ENCODE data around the gene MOCS1.

MOCS1 gene

DNA sequence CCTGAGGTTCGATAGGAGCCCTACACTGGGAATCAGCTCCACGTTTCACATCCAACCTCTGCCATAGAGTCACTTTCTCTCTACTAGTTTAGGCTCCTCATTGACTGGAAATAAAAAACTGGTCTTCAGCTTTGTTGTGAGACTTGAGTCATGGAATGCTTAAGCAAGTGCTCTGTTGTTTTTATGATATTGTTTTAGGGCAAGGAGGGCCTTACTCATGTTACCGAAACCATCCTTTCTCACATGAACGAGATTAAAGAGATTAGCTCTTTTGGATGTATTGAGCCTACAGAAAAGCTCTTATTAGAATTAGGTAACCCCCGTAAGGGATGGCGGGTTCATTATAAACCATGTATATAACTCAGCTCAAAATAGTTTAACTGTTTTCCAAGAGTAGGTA lies 6.9 kb upstream of the MOCS1 start:
- no peak for TF ChIP-seq MYC (IDR thresholded peaks at IDR 0.05; ENCODE audit: low read depth, low read length)
- TF ChIP-seq, protein P1, sequence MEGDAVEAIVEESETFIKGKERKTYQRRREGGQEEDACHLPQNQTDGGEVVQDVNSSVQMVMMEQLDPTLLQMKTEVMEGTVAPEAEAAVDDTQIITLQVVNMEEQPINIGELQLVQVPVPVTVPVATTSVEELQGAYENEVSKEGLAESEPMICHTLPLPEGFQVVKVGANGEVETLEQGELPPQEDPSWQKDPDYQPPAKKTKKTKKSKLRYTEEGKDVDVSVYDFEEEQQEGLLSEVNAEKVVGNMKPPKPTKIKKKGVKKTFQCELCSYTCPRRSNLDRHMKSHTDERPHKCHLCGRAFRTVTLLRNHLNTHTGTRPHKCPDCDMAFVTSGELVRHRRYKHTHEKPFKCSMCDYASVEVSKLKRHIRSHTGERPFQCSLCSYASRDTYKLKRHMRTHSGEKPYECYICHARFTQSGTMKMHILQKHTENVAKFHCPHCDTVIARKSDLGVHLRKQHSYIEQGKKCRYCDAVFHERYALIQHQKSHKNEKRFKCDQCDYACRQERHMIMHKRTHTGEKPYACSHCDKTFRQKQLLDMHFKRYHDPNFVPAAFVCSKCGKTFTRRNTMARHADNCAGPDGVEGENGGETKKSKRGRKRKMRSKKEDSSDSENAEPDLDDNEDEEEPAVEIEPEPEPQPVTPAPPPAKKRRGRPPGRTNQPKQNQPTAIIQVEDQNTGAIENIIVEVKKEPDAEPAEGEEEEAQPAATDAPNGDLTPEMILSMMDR (IDR thresholded peaks at IDR 0.05; ENCODE audit: low read depth, low read length), result no peak
- TF ChIP-seq, protein P2, sequence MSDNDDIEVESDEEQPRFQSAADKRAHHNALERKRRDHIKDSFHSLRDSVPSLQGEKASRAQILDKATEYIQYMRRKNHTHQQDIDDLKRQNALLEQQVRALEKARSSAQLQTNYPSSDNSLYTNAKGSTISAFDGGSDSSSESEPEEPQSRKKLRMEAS (IDR thresholded peaks at IDR 0.05; ENCODE audit: low read depth, low read length), result no peak
- no peak for TF ChIP-seq POLR2A (IDR thresholded peaks at IDR 0.05; ENCODE audit: extremely low read depth, insufficient read length)
- DNase-seq (ENCODE audit: low read depth), result no peak
- no peak overlapping the region for H3K4me3 ChIP-seq (ENCODE audit: low read depth, low read length)

DNA sequence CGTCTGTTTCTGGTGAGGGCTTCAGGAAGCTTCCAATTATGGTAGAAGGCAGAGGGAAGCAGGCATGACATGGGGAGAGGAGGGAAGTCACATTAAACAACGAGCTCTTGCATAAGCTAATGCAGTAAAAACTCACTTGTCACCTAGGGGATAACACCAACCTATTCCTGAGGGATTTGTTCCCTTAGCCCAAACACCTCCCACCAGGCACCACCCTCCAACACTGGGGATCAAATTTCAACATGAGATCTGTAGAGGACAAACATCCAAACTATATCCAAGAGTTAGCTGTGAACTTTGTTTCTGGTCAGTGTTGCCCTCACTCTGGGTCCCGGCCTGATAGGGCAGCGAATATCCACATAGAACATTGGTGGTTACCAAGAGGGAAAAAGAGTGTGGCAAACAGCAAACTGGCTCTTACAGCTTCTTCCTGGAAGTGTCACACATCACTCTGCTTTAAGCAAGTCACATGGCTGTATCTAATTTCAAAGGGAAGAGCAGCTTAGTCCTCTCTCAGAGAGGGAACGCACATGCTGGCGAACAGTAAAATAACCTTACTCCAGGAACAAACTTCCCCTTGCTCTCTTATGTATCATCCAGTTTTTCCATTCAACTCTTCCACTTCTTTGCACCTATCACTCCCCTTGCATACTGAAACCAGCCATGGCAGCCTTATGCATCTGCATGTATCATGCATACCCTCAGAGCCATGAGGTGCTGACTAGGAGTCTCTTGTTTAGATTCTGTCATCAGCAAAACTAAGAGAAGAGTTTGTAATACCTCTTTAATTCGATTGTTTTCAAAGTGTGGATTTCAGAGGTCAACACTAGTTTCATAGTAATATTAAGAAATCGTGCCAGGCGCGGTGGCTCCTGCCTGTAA lies 4.8 kb upstream of the MOCS1 start:
- TF ChIP-seq, protein P1 (IDR thresholded peaks at IDR 0.05; ENCODE audit: low read depth, low read length), result no peak
- TF ChIP-seq POLR2A (IDR thresholded peaks at IDR 0.05; ENCODE audit: extremely low read depth, insufficient read length) (no peak), MYC (IDR thresholded peaks at IDR 0.05; ENCODE audit: low read depth, low read length) (no peak)
- TF ChIP-seq, protein P2 (IDR thresholded peaks at IDR 0.05; ENCODE audit: low read depth, low read length), result no peak
- no peak overlapping the region for H3K4me3 ChIP-seq (ENCODE audit: low read depth, low read length)
- no peak for DNase-seq (ENCODE audit: low read depth)

DNA sequence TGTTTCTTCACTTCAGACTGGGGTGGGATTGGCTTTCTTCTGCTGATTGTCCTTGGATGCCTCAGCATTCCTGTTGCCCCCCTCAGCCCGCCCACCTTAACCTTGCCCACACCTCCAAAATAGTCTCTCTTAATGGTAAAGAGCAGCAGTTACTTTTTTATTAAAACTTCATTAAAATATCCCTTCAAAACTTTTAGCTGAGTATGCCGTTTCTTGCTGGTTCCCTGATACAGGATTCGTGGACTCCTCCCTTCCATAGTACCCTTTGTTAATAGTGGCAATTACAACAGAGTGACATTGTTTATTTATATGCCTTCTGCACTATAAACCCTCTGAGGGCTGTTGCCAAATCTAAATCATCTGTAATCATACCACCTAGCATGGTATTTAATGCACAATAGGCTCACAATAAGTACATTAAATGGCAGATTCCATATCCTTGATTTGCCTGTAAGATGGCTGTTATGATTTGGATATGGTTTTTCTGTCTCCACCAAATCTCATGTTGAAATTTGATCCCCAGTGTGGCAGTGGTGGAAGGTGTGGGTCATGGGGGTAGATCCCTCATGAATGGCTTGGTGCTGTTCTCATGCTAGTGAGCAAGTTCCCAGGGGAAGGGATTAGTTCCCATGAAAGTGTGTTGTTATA lies 3.5 kb upstream of the MOCS1 start:
- no peak for DNase-seq (ENCODE audit: low read depth)
- no peak overlapping the region for H3K4me3 ChIP-seq (ENCODE audit: low read depth, low read length)
- TF ChIP-seq POLR2A (IDR thresholded peaks at IDR 0.05; ENCODE audit: extremely low read depth, insufficient read length), result no peak
- TF ChIP-seq MYC (IDR thresholded peaks at IDR 0.05; ENCODE audit: low read depth, low read length), result no peak
- TF ChIP-seq, protein P1 (IDR thresholded peaks at IDR 0.05; ENCODE audit: low read depth, low read length), result no peak
- TF ChIP-seq, protein P2 (IDR thresholded peaks at IDR 0.05; ENCODE audit: low read depth, low read length), result no peak

DNA sequence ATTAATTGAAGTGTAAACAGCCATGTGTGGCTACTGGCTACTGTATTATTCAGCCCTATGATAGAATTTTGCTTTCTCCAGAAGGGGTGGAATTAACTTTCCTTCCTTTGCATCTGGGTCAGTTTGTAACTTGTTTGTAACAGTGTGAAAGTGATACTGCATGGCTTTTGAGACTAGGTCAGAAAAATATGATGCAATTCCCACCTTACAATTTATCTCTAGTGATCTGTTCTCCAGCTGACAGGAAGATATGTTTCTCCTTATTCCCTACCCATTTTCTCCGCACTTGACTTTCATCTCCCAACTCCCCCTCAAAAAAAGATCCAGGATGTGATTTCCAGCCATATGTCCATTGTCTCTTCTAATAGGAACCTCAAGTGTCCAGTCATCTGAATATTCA lies 2.6 kb upstream of the MOCS1 start:
- no peak for DNase-seq (ENCODE audit: low read depth)
- TF ChIP-seq, protein P2 (IDR thresholded peaks at IDR 0.05; ENCODE audit: low read depth, low read length), result no peak
- TF ChIP-seq POLR2A (IDR thresholded peaks at IDR 0.05; ENCODE audit: extremely low read depth, insufficient read length) (no peak), MYC (IDR thresholded peaks at IDR 0.05; ENCODE audit: low read depth, low read length) (no peak)
- TF ChIP-seq, protein P1 (IDR thresholded peaks at IDR 0.05; ENCODE audit: low read depth, low read length), result no peak
- H3K4me3 ChIP-seq (ENCODE audit: low read depth, low read length), result no peak overlapping the region

DNA sequence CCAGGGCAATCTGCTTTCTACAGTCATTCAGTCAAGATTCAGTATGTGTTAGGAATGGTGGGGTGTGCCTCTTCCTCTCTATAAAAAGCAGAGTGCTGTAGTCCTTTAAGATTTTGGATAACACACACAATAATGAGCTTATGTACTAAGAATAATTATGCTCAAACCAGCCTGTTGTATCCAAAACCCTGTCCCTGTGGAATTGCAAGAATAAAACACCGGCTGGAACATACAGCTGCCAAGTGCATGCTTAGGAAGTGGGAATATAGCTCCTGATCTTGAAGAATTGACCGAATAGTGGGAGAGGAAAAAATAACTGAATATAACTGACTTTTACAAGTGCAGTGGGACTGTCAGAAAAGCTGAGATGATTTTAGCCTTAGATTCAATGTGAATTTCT lies 979 bp upstream of the MOCS1 start:
- no peak for DNase-seq (ENCODE audit: low read depth)
- H3K4me3 ChIP-seq (ENCODE audit: low read depth, low read length), result no peak overlapping the region
- TF ChIP-seq MYC (IDR thresholded peaks at IDR 0.05; ENCODE audit: low read depth, low read length) (no peak), POLR2A (IDR thresholded peaks at IDR 0.05; ENCODE audit: extremely low read depth, insufficient read length) (no peak)
- TF ChIP-seq, protein P1 (IDR thresholded peaks at IDR 0.05; ENCODE audit: low read depth, low read length), result no peak
- TF ChIP-seq, protein P2 (IDR thresholded peaks at IDR 0.05; ENCODE audit: low read depth, low read length), result no peak

Data from NB4 (cell line).